Activated CD4-positive, alpha-beta T cell treated with anti-CD3 and anti-CD28 coated beads, Interleukin-2, amount 10 ng/mL, durations not matched to agents 24 days and 14 days (primary cell): Measurements from ENCODE around the gene LAMA4. TPM values are rescaled to one million over a fixed set of nuclear protein-coding genes. Genes with fewer than 3 reads are reported as not detected.

ENCODE experiments used
- DNase-seq: peaks from one replicate; pipeline ENCODE4 v3.0.0; 2022
- H3K27ac Mint-ChIP-seq: one replicate; pipeline ENCODE4 v1.8.0; 2022; ENCODE audit warnings: mild to moderate bottlenecking, mixed read lengths
- H3K27me3 Mint-ChIP-seq: one replicate; pipeline ENCODE4 v1.8.0; 2022; ENCODE audit warnings: mixed read lengths
- H3K36me3 Mint-ChIP-seq: one replicate; pipeline ENCODE4 v1.8.0; 2022; ENCODE audit warnings: low read depth, mild to moderate bottlenecking, mixed read lengths
- H3K4me1 Mint-ChIP-seq: one replicate; pipeline ENCODE4 v1.8.0; 2021; ENCODE audit warnings: mixed read lengths
- H3K4me3 Mint-ChIP-seq: one replicate; pipeline ENCODE4 v1.8.0; 2022; ENCODE audit warnings: mild to moderate bottlenecking, moderate library complexity, mixed read lengths
- H3K9me3 Mint-ChIP-seq: one replicate; pipeline ENCODE4 v1.8.0; 2021; ENCODE audit warnings: mixed read lengths
- intact Hi-C: fragments of 100-400 bp; cut with micrococcal nuclease; formaldehyde crosslinking; loops from one replicate; pipeline ENCODE4 v1.15.1; 2023
- total RNA-seq: library from RNA; stranded (reverse); gene quantifications from 2 replicates; pipeline ENCODE4 v1.2.3, GENCODE V29; 2022

LAMA4 gene
- total RNA-seq, 1 donor from 2014 or later = not detected

DNA sequence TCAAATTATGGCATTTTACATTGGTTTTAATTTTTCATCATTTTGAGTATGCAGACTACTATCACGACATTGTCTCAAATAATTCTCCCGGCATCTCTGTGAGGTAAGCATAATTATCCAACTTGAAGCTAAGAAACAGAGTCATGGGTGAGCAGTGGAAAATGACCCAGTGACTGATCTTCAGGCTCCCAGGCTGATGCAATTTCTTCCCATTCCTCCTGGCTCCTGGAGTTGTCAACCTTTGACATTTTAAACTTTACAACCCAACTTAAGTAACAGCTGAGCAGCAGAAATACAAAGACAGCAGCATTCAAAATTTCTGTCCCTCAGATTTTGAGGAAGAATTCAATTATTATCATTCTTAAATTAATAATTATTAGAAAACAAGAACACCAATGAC is 13.7 kb upstream of the LAMA4 start:
- no peak overlapping the region for H3K27ac Mint-ChIP-seq
- H3K4me1 Mint-ChIP-seq = no peaks in the 10 kb centered on the region
- peaks cover 35% of the 10 kb centered on the region for H3K27me3 Mint-ChIP-seq
- no peaks in the 10 kb centered on the region for H3K9me3 Mint-ChIP-seq
- H3K4me3 Mint-ChIP-seq = no peak overlapping the region
- no peak for DNase-seq
- no peaks in the 10 kb centered on the region for H3K36me3 Mint-ChIP-seq
- intact Hi-C loops = no loop called here

DNA sequence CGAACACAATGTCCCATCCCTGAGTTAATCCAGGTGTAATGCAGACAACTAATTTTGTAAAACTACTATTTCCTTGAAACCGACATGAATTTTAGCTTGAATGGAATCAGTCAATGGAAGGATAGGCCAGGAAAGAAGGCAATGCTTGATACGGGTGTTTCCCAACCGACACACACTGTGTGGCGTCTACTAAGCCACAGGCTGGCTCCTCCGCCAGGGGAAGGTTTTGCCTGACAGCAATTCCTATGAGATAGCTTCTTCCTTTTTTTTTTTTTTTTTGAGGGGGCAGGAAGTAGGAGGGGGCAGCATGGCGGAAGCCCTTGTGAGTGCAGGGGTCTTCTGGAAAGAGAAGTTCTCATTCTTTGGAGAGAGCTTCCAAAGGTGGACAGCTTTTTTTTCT is 12.0 kb upstream of the LAMA4 start:
- H3K36me3 Mint-ChIP-seq = no peaks in the 10 kb centered on the region
- no peaks in the 10 kb centered on the region for H3K9me3 Mint-ChIP-seq
- H3K4me1 Mint-ChIP-seq = no peaks in the 10 kb centered on the region
- H3K27ac Mint-ChIP-seq = no peak overlapping the region
- no peak overlapping the region for H3K4me3 Mint-ChIP-seq
- intact Hi-C loops = no loop called here
- DNase-seq = no peak
- H3K27me3 Mint-ChIP-seq = peaks cover 31% of the 10 kb centered on the region

- Mint-ChIP-seq H3K4me3 (no peak overlapping the region), H3K27ac (no peak overlapping the region), H3K4me1 (peaks cover 3% of the 10 kb centered on the region), H3K36me3 (no peaks in the 10 kb centered on the region), H3K9me3 (no peaks in the 10 kb centered on the region), H3K27me3 (peaks cover 46% of the 10 kb centered on the region)
- intact Hi-C loops = no loop called here
- DNase-seq = no peak
These were observed 4.9 kb upstream of the LAMA4 start for GRCh38 chr6:112259337-112259675.

DNA sequence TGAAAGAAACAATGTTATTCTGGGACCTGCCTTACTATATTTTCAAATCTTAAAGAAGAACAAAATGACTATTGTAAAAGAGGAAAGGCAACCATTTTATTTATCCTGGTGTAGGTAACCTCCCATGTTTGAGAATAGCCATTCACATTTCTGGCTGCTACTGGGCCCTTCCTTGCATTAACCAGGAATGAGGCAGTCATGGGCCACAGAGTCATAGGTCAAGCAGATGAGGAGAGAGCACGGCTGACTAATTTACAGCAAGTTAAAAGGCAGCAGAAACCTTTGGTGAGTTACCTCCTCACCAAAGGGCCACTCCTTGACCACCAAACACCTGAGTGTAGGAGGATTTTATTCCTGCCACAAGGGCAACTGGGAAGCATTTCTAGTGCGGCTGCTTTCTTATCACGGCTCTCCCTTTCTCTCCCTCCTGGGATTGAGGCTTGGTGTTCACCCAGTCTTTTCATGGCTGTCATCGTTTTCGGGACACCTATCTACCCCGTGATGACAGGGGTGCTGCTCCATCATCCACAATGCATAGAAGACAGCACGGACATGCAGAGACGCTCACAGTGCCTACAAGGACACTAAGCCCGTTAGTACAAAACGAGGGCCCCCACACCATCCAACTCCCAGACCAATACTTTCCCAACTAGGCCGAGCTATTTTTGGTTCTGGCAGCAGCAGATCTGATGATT is 4.4 kb upstream of the LAMA4 start:
- intact Hi-C loops = no loop called here
- Mint-ChIP-seq H3K27ac (no peak overlapping the region), H3K4me3 (no peak overlapping the region)

GRCh38 chr6:112257178-112257855 is 3.0 kb upstream of the LAMA4 start:
- H3K4me1 Mint-ChIP-seq = peaks cover 12% of the 10 kb centered on the region
- H3K4me3 Mint-ChIP-seq = no peak overlapping the region
- H3K27ac Mint-ChIP-seq = no peak overlapping the region
- no peak for DNase-seq
- intact Hi-C loops = no loop called here
- no peaks in the 10 kb centered on the region for H3K36me3 Mint-ChIP-seq
- peaks cover 53% of the 10 kb centered on the region for H3K27me3 Mint-ChIP-seq
- H3K9me3 Mint-ChIP-seq = no peaks in the 10 kb centered on the region

More for the DNA sequence above, 4.4 kb upstream of the LAMA4 start:
- no peaks in the 10 kb centered on the region for H3K36me3 Mint-ChIP-seq
- peaks cover 48% of the 10 kb centered on the region for H3K27me3 Mint-ChIP-seq
- DNase-seq = no peak
- H3K9me3 Mint-ChIP-seq = no peaks in the 10 kb centered on the region
- H3K4me1 Mint-ChIP-seq = peaks cover 6% of the 10 kb centered on the region

- peaks cover 12% of the 10 kb centered on the region for H3K4me1 Mint-ChIP-seq
- H3K27me3 Mint-ChIP-seq = peaks cover 64% of the 10 kb centered on the region
- no peak overlapping the region for H3K4me3 Mint-ChIP-seq
- intact Hi-C loops = loop anchor here (5.0 kb wide), 1 partner anchor 58 kb away; no protein-coding TSS in a partner anchor
- no peak overlapping the region for H3K27ac Mint-ChIP-seq
- DNase-seq = no peak
- H3K36me3 Mint-ChIP-seq = no peaks in the 10 kb centered on the region
- no peaks in the 10 kb centered on the region for H3K9me3 Mint-ChIP-seq
These were observed 554 bp upstream of the LAMA4 start for GRCh38 chr6:112254921-112255320.

DNA sequence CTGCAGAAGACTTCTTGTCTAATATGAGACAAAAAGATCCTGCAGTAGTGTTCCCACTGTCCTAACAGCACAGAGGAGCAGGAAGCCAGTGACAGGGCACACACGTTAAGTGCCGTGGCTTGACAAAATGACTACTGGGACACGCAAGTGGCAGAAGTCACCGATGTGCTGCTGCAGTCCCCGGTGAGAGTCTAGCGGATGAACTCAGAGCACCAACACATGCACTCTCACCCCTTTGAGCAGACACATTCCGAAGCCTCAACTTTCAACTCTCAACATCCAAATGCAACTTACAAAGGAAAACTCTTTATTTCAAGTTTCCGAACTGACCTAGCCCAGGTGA is 898 bp downstream of the LAMA4 start:
- H3K27ac Mint-ChIP-seq = no peak overlapping the region
- no peaks in the 10 kb centered on the region for H3K36me3 Mint-ChIP-seq
- intact Hi-C loops = loop anchor here (5.0 kb wide), 1 partner anchor 56 kb away; no protein-coding TSS in a partner anchor
- peak; percentile 59 for DNase-seq
- peaks cover 12% of the 10 kb centered on the region for H3K4me1 Mint-ChIP-seq
- H3K9me3 Mint-ChIP-seq = no peaks in the 10 kb centered on the region
- H3K27me3 Mint-ChIP-seq = peaks cover 62% of the 10 kb centered on the region
- peak overlapping the region; percentile 71 for H3K4me3 Mint-ChIP-seq

DNA sequence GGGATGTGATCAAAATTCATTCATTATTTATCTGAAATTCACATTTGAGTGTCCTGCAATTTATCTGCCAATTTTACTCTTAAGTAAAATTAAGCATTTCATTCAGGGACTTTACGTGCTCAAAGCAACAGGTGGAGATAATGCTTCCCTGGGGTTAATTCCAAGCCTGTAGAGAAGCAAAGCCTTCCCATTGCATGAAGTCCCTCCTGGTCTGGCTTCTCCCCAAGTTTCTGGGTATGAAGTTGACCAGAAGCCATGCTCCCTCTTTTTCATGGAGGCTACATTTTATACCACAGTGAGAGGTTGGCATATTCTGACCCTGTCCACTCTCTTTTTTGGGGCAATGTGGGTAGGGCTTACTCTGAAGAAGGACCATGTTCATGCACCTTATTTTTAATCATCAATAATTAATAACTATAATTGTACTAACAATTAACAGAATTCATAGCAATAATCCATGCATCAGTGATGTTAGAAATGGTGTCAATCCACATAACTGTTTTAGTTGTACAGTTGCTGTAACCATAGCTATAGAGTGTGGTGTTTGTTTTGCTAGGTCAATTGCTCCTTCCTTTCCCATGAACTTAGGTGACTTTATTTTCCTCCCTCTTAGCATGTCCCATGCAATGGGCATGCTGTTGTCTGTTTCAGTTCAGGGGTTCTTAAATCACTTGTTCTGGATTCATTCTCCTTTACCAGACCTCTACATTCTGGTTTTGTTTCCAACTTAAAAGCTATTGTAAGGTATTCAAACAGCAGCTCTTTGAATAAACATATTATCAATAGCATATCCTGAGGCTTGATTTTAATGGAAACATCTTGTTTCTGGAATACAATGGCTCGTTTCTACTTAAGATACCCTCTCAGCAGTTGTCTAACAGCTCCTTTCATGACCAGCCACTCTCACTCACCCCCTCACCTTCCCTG is 1.5 kb downstream of the LAMA4 start:
- Mint-ChIP-seq H3K27ac (no peak overlapping the region), H3K4me1 (peaks cover 12% of the 10 kb centered on the region), H3K36me3 (no peaks in the 10 kb centered on the region), H3K9me3 (no peaks in the 10 kb centered on the region), H3K27me3 (peaks cover 60% of the 10 kb centered on the region), H3K4me3 (no peak overlapping the region)
- no peak for DNase-seq
- intact Hi-C loops = loop anchor here (5.0 kb wide), 1 partner anchor 56 kb away; no protein-coding TSS in a partner anchor

DNA sequence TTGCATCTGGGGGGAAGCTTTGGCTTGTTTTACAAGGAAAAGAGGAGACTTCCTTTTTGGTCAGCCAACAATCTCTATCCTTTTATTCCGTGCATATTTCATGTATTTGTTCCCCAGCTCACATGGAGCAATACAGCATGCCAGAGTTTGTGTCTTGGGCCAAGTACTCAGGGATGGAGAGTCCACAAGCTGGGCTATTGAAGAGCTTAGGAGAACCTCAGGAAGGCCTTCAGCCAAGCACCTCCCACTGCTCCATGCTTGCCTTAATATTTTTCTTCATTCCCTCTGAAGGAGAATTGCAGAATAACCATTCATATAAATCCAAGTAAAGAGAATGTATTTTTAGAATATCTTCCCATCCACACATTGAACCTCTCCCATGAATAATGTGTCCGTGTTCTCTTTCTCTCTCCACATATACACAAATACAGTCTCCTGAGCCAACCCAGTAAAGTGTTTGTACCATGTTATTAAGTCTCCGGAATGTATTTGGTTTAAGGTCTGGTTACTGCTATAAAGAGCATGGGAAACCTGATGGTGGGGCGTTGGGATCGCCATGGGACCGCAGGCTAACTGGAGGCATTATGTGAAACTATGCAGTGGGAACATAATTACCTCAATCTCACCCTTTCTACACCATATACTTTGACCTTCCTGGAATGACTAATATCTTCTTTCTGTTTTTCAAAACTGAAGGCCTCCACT is 3.0 kb downstream of the LAMA4 start:
- intact Hi-C loops = loop anchor here (5.0 kb wide), 1 partner anchor 54 kb away; no protein-coding TSS in a partner anchor
- Mint-ChIP-seq H3K4me3 (no peak overlapping the region), H3K9me3 (no peaks in the 10 kb centered on the region), H3K36me3 (no peaks in the 10 kb centered on the region), H3K27me3 (peaks cover 58% of the 10 kb centered on the region), H3K27ac (no peak overlapping the region), H3K4me1 (peaks cover 12% of the 10 kb centered on the region)
- no peak for DNase-seq

DNA sequence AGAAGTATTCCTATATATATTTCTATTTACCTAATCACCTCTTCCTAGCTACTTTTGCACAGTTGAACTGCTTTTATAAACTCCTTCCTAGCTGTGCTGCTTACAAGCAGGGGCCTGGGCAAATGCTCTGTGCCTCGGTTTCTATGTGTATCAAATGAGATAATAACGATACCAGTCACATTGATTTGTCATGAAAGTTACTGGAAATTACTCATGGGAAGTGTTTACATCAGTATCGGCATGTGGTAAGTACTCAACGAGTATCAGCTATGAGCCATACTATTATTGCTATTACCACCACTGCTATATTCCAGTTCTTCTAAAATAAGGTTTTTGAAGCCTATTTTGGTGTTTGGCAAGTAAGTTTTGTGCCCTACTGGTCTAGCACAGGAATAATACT is 4.9 kb downstream of the LAMA4 start:
- no peak for DNase-seq
- Mint-ChIP-seq H3K27me3 (peaks cover 51% of the 10 kb centered on the region), H3K4me1 (peaks cover 11% of the 10 kb centered on the region), H3K9me3 (no peaks in the 10 kb centered on the region), H3K27ac (no peak overlapping the region), H3K36me3 (no peaks in the 10 kb centered on the region), H3K4me3 (no peak overlapping the region)
- intact Hi-C loops = no loop called here

DNA sequence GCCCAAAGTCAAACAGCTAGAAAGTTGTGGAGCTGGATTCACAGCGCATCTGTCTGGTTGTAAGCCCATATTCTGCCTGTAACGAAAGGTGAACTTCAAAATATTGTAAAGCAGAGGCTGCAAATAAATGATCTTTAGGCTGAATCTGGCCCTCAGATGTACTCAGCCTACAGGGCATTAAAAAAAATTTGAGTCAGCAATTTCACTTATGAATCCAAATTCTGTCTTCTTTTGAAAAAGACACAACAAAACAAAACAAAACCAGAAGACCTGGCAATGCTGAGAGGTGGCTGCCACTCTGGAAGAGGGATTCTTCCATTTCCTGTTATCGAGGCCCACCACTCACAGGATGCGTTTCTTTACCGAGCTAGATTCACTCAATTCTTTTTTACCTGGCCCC is 7.1 kb downstream of the LAMA4 start:
- Mint-ChIP-seq H3K36me3 (no peaks in the 10 kb centered on the region), H3K27me3 (peaks cover 42% of the 10 kb centered on the region), H3K27ac (no peak overlapping the region), H3K4me3 (no peak overlapping the region), H3K4me1 (peaks cover 5% of the 10 kb centered on the region), H3K9me3 (no peaks in the 10 kb centered on the region)
- intact Hi-C loops = no loop called here
- no peak for DNase-seq

DNA sequence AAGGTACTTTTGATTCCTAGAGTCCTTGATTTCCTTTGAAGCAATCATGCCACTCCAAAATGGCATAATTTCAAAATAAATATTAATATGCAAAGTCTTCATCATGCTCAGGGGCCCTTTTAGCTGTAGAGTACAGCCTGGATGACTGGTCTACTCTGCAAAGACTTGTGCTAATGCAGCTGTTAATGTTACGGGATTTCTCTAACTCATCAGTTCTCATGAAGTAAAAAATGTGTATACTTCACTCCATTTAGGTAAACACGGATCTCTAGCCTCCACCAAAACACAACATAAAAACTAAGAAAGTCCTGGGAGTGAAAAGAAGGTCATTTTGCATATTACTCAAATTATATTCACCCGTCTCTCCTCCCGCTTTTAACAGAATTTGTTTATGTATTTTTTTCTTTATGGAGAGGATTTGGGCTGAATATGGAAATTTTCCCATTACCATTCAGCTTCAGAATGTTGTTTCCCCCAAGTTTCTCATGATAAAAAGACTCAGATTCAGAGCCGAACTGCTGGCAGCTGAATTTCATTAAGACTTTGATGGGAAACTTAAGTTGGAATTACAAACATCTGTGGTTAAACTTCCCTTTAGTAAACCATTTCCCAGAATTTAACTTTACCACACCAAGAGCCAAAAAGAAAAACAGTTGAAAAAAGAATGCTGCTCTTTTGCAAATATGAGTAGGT is 8.7 kb downstream of the LAMA4 start:
- DNase-seq = no peak
- no peaks in the 10 kb centered on the region for H3K36me3 Mint-ChIP-seq
- H3K9me3 Mint-ChIP-seq = no peaks in the 10 kb centered on the region
- H3K27ac Mint-ChIP-seq = no peak overlapping the region
- no peak overlapping the region for H3K4me3 Mint-ChIP-seq
- peaks cover 5% of the 10 kb centered on the region for H3K4me1 Mint-ChIP-seq
- intact Hi-C loops = no loop called here
- H3K27me3 Mint-ChIP-seq = peaks cover 31% of the 10 kb centered on the region
